ENCODE results near the gene ANO2.

ANO2 gene

GRCh38 chr12:5621329-5621728, 323.7 kb downstream of the ANO2 start:
- no peak for DNase-seq (ENCODE audit: low read depth)

- DNase-seq (ENCODE audit: low read depth) = no peak
Observed at GRCh38 chr12:5620896-5621295, 324.2 kb downstream of the ANO2 start.

- DNase-seq (ENCODE audit: low read depth) = no peak
Observed at GRCh38 chr12:5619628-5620027, 325.4 kb downstream of the ANO2 start.

- no peak for DNase-seq (ENCODE audit: low read depth)
Observed at GRCh38 chr12:5616854-5617253, 328.2 kb downstream of the ANO2 start.

GRCh38 chr12:5615760-5616159, 329.3 kb downstream of the ANO2 start:
- no peak for DNase-seq (ENCODE audit: low read depth)

GRCh38 chr12:5614256-5614655, 330.8 kb downstream of the ANO2 start:
- no peak for DNase-seq (ENCODE audit: low read depth)

GRCh38 chr12:5612556-5613410, 332.3 kb downstream of the ANO2 start:
- no peak for DNase-seq (ENCODE audit: low read depth)

- DNase-seq (ENCODE audit: low read depth) = no peak
Observed at GRCh38 chr12:5611162-5611561, 333.9 kb downstream of the ANO2 start.

- no peak for DNase-seq (ENCODE audit: low read depth)
Observed at GRCh38 chr12:5599378-5599777, 345.7 kb downstream of the ANO2 start.

- DNase-seq (ENCODE audit: low read depth) = no peak
Observed at GRCh38 chr12:5593998-5594397, 351.1 kb downstream of the ANO2 start.

GRCh38 chr12:5593086-5593485, 352.0 kb downstream of the ANO2 start:
- no peak for DNase-seq (ENCODE audit: low read depth)

- no peak for DNase-seq (ENCODE audit: low read depth)
Observed at GRCh38 chr12:5592310-5592709, 352.7 kb downstream of the ANO2 start.

- DNase-seq (ENCODE audit: low read depth) = no peak
Observed at GRCh38 chr12:5590316-5590715, 354.7 kb downstream of the ANO2 start.

GRCh38 chr12:5589054-5589453, 356.0 kb downstream of the ANO2 start:
- no peak for DNase-seq (ENCODE audit: low read depth)

GRCh38 chr12:5588591-5588990, 356.5 kb downstream of the ANO2 start:
- DNase-seq (ENCODE audit: low read depth) = no peak

GRCh38 chr12:5588176-5588575, 356.9 kb downstream of the ANO2 start:
- DNase-seq (ENCODE audit: low read depth) = no peak

- DNase-seq (ENCODE audit: low read depth) = no peak
Observed at GRCh38 chr12:5587711-5588121, 357.3 kb downstream of the ANO2 start.

GRCh38 chr12:5586201-5586600, 358.9 kb downstream of the ANO2 start:
- DNase-seq (ENCODE audit: low read depth) = no peak

GRCh38 chr12:5585178-5585577, 359.9 kb downstream of the ANO2 start:
- no peak for DNase-seq (ENCODE audit: low read depth)

- DNase-seq (ENCODE audit: low read depth) = no peak
Observed at GRCh38 chr12:5584412-5585175, 360.5 kb downstream of the ANO2 start.

GRCh38 chr12:5582541-5582940, 362.5 kb downstream of the ANO2 start:
- no peak for DNase-seq (ENCODE audit: low read depth)

GRCh38 chr12:5582018-5582417, 363.0 kb downstream of the ANO2 start:
- no peak for DNase-seq (ENCODE audit: low read depth)

GRCh38 chr12:5581616-5582015, 363.4 kb downstream of the ANO2 start:
- DNase-seq (ENCODE audit: low read depth) = no peak

Data from iris pigment epithelial cell (primary cell).